GM12873 (cell line): ENCODE measurements around the gene KLHL35.

Source experiments
- CTCF ChIP-seq: IDR thresholded peaks from 2 replicates; pipeline ENCODE4 v1.5.1; 2012; ENCODE audit warnings: low read depth, mild to moderate bottlenecking, moderate library complexity, low read length, control low read depth; ENCODE audit not compliant: insufficient read depth; ENCODE audit errors: missing control alignments

Gene KLHL35

GRCh38 chr11:75425422-75425821 is 7.6 kb downstream of the KLHL35 start:
- peak; percentile 27 for TF ChIP-seq CTCF

- TF ChIP-seq CTCF: no peak
Observed at GRCh38 chr11:75424396-75424795, 8.6 kb downstream of the KLHL35 start.

- TF ChIP-seq CTCF: no peak
Observed at GRCh38 chr11:75423721-75424120, 9.3 kb downstream of the KLHL35 start.

- TF ChIP-seq CTCF: no peak
Observed at GRCh38 chr11:75422248-75423231, 10.5 kb downstream of the KLHL35 start.

- TF ChIP-seq CTCF: no peak
Observed at GRCh38 chr11:75421902-75422247, 11.1 kb downstream of the KLHL35 start.

- no peak for TF ChIP-seq CTCF
Observed at GRCh38 chr11:75421035-75421602, 11.9 kb downstream of the KLHL35 start.

GRCh38 chr11:75420224-75421034 is 12.6 kb downstream of the KLHL35 start:
- no peak for TF ChIP-seq CTCF
